Neural progenitor cell (in vitro differentiated cells): Measurements from ENCODE around the gene ALOX12B. TPM values are rescaled to one million over a fixed set of nuclear protein-coding genes. Genes with fewer than 3 reads are reported as not detected.

Experiments
- DNase-seq: peaks from one replicate; pipeline ENCODE4 v3.0.0-alpha.2; 2016; ENCODE audit warnings: low spot score
- H2AFZ ChIP-seq: fragments of 200-600 bp; sonication (generic); replicated peaks from 2 replicates; pipeline ENCODE4 v1.6.1; 2016; ENCODE audit warnings: antibody characterized with exemption
- H3F3A ChIP-seq: fragments of 200-600 bp; sonication (generic); 2 replicates; pipeline ENCODE4 v1.6.1; 2016; ENCODE audit warnings: antibody characterized with exemption, low read depth
- H3K27ac ChIP-seq: fragments of 200-600 bp; sonication (generic); 2 replicates; pipeline ENCODE4 v1.5.1; 2016; ENCODE audit warnings: mild to moderate bottlenecking
- H3K27me3 ChIP-seq: fragments of 200-600 bp; sonication (generic); 2 replicates; pipeline ENCODE4 v1.6.1; 2016; ENCODE audit warnings: mild to moderate bottlenecking, moderate library complexity
- H3K36me3 ChIP-seq: fragments of 200-600 bp; sonication (generic); 2 replicates; pipeline ENCODE4 v1.5.1; 2016
- H3K4me1 ChIP-seq: fragments of 200-600 bp; sonication (generic); 2 replicates; pipeline ENCODE4 v1.6.1; 2016; ENCODE audit warnings: mixed run types
- H3K4me2 ChIP-seq: fragments of 200-600 bp; sonication (generic); 2 replicates; pipeline ENCODE4 v1.6.1; 2016
- H3K4me3 ChIP-seq: fragments of 200-600 bp; sonication (generic); 2 replicates; pipeline ENCODE4 v1.5.1; 2016
- H3K79me2 ChIP-seq: fragments of 200-600 bp; sonication (generic); 2 replicates; pipeline ENCODE4 v1.6.1; 2016; ENCODE audit warnings: low read depth
- H3K9ac ChIP-seq: fragments of 200-600 bp; sonication (generic); 2 replicates; pipeline ENCODE4 v1.6.1; 2016
- H3K9me3 ChIP-seq: fragments of 200-600 bp; sonication (generic); 2 replicates; pipeline ENCODE4 v1.5.1; 2016; ENCODE audit warnings: low read depth
- H4K20me1 ChIP-seq: fragments of 200-600 bp; sonication (generic); 2 replicates; pipeline ENCODE4 v1.6.1; 2016; ENCODE audit warnings: low read depth
- H3K27ac Mint-ChIP-seq: 3 replicates; pipeline ENCODE4 v1.8.0; 2021; ENCODE audit warnings: mixed read lengths
- H3K27me3 Mint-ChIP-seq: 2 replicates; pipeline ENCODE4 v1.8.0; 2022; ENCODE audit warnings: low read depth, mild to moderate bottlenecking, inconsistent platforms, moderate library complexity, mixed read lengths; ENCODE audit not compliant: insufficient read depth
- H3K36me3 Mint-ChIP-seq: 3 replicates; pipeline ENCODE4 v1.8.0; 2021; ENCODE audit warnings: mixed read lengths
- H3K4me1 Mint-ChIP-seq: 3 replicates; pipeline ENCODE4 v1.8.0; 2021; ENCODE audit warnings: mixed read lengths
- H3K4me3 Mint-ChIP-seq: 3 replicates; pipeline ENCODE4 v1.8.0; 2021; ENCODE audit warnings: mild to moderate bottlenecking, moderate library complexity, mixed read lengths
- H3K9me3 Mint-ChIP-seq: 3 replicates; pipeline ENCODE4 v1.8.0; 2020; ENCODE audit warnings: mixed read lengths
- EZH2 ChIP-seq: fragments of 200-600 bp; sonication (generic); IDR thresholded peaks from 2 replicates; pipeline ENCODE4 v1.6.1; 2017; ENCODE audit warnings: antibody characterized with exemption, mild to moderate bottlenecking, moderate library complexity
- EZH2phosphoT487 ChIP-seq: fragments of 200-600 bp; sonication (generic); IDR thresholded peaks from 2 replicates; pipeline ENCODE4 v1.6.1; 2017; ENCODE audit warnings: antibody characterized with exemption
- total RNA-seq: library from RNA; depleted of rRNA; stranded (reverse); fragments of >200 nt; gene quantifications from 2 replicates; pipeline ENCODE4 v1.2.3, GENCODE V29; 2015; ENCODE audit warnings: low replicate concordance
- TF ChIP-seq, protein P1 (sequence below): fragments of 200-600 bp; sonication (generic); IDR thresholded peaks from 2 replicates; pipeline ENCODE4 v1.5.1; 2017; ENCODE audit warnings: antibody characterized with exemption, mild to moderate bottlenecking

The ALOX12B gene
- total RNA-seq, 1 donor from 2014 or later = not detected

DNA sequence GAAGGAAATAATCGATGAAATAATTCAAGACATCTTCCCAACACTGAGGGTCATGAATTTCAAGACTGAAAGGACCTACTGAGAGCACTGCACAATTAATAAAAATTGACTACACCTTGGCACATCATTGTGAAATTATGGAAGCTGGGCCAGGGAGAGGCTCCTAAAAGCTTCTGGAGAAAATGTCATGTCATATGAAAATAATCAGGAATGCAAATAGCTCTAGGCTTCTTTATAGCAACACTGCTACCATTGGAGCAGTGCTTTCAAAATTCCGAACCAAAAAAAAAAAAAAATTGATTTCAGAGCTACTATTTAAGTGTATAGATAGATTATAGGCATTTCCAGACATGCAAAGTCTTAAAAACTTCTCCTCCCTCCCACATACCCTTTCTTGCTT is 55.1 kb downstream of the ALOX12B start:
- TF ChIP-seq, protein P1, sequence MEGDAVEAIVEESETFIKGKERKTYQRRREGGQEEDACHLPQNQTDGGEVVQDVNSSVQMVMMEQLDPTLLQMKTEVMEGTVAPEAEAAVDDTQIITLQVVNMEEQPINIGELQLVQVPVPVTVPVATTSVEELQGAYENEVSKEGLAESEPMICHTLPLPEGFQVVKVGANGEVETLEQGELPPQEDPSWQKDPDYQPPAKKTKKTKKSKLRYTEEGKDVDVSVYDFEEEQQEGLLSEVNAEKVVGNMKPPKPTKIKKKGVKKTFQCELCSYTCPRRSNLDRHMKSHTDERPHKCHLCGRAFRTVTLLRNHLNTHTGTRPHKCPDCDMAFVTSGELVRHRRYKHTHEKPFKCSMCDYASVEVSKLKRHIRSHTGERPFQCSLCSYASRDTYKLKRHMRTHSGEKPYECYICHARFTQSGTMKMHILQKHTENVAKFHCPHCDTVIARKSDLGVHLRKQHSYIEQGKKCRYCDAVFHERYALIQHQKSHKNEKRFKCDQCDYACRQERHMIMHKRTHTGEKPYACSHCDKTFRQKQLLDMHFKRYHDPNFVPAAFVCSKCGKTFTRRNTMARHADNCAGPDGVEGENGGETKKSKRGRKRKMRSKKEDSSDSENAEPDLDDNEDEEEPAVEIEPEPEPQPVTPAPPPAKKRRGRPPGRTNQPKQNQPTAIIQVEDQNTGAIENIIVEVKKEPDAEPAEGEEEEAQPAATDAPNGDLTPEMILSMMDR = no peak
- no peak for TF ChIP-seq EZH2phosphoT487
- no peak for DNase-seq
- H3K36me3 ChIP-seq = no peaks in the 10 kb centered on the region
- H3K4me3 ChIP-seq = no peak overlapping the region
- H3K27ac Mint-ChIP-seq = no peak overlapping the region
- H3K36me3 Mint-ChIP-seq = no peaks in the 10 kb centered on the region
- H3K4me1 ChIP-seq = no peaks in the 10 kb centered on the region
- no peaks in the 10 kb centered on the region for H3K79me2 ChIP-seq
- H4K20me1 ChIP-seq = no peaks in the 10 kb centered on the region
- H3K27me3 Mint-ChIP-seq = peaks cover 27% of the 10 kb centered on the region
- H3K9me3 ChIP-seq = no peaks in the 10 kb centered on the region
- no peaks in the 10 kb centered on the region for H3F3A ChIP-seq
- H2AFZ ChIP-seq = no peak overlapping the region
- H3K27me3 ChIP-seq = no peaks in the 10 kb centered on the region
- H3K9ac ChIP-seq = no peak overlapping the region
- no peak overlapping the region for H3K27ac ChIP-seq
- H3K4me3 Mint-ChIP-seq = no peak overlapping the region
- peaks cover 2% of the 10 kb centered on the region for H3K9me3 Mint-ChIP-seq
- no peak overlapping the region for H3K4me2 ChIP-seq
- no peaks in the 10 kb centered on the region for H3K4me1 Mint-ChIP-seq

- H3K4me3 Mint-ChIP-seq = no peak overlapping the region
- H3K4me1 Mint-ChIP-seq = no peaks in the 10 kb centered on the region
- TF ChIP-seq EZH2phosphoT487 (no peak), EZH2 (no peak)
- TF ChIP-seq, protein P1 = no peak
- H3K9ac ChIP-seq = no peak overlapping the region
- H2AFZ ChIP-seq = no peak overlapping the region
- no peaks in the 10 kb centered on the region for H3K4me1 ChIP-seq
- H4K20me1 ChIP-seq = no peaks in the 10 kb centered on the region
- no peak overlapping the region for H3K27ac Mint-ChIP-seq
- no peak overlapping the region for H3K4me3 ChIP-seq
- H3K9me3 Mint-ChIP-seq = no peaks in the 10 kb centered on the region
- H3F3A ChIP-seq = no peaks in the 10 kb centered on the region
- H3K36me3 ChIP-seq = no peaks in the 10 kb centered on the region
- DNase-seq = no peak
- no peak overlapping the region for H3K27ac ChIP-seq
- H3K27me3 Mint-ChIP-seq = peaks cover 25% of the 10 kb centered on the region
- no peaks in the 10 kb centered on the region for H3K27me3 ChIP-seq
- H3K9me3 ChIP-seq = no peaks in the 10 kb centered on the region
- no peaks in the 10 kb centered on the region for H3K36me3 Mint-ChIP-seq
- no peak overlapping the region for H3K4me2 ChIP-seq
- H3K79me2 ChIP-seq = no peaks in the 10 kb centered on the region
Measured at GRCh38 chr17:8031950-8032349, 55.6 kb downstream of the ALOX12B start.

DNA sequence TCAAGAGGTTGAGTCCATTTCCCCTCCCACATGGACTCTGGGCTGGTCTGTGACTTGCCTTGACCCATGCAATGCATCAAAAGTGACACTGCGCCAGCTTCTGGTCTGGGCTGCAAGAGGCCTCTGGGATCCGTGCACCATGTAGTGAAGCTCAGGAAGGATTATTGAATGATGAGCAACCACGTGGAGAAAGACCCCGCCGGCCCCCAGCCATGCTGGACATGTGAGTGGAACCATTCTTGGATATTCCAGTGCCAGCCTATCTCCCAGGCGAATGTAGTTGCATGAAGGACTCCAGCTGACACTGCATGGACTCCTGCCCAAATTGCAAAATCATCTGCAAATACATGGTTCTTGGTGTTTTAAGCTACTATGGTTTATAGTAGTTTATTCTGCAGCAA is 56.3 kb downstream of the ALOX12B start:
- TF ChIP-seq, protein P1 = no peak
- no peak for TF ChIP-seq EZH2phosphoT487
- no peak for TF ChIP-seq EZH2
- no peak for DNase-seq
- Histone ChIP-seq H3K4me1 (no peaks in the 10 kb centered on the region), H3K9ac (no peak overlapping the region), H3K4me2 (no peak overlapping the region), H3K27me3 (no peaks in the 10 kb centered on the region), H4K20me1 (no peaks in the 10 kb centered on the region), H3K4me3 (no peak overlapping the region), H2AFZ (no peak overlapping the region), H3K27ac (no peak overlapping the region), H3K36me3 (no peaks in the 10 kb centered on the region), H3K9me3 (no peaks in the 10 kb centered on the region), H3K79me2 (no peaks in the 10 kb centered on the region), H3F3A (no peaks in the 10 kb centered on the region)
- peaks cover 25% of the 10 kb centered on the region for H3K27me3 Mint-ChIP-seq
- H3K4me3 Mint-ChIP-seq = no peak overlapping the region
- no peaks in the 10 kb centered on the region for H3K36me3 Mint-ChIP-seq
- no peaks in the 10 kb centered on the region for H3K9me3 Mint-ChIP-seq
- no peak overlapping the region for H3K27ac Mint-ChIP-seq
- no peaks in the 10 kb centered on the region for H3K4me1 Mint-ChIP-seq
